ENCODE results near the gene FADS2. TPM values are rescaled to one million over a fixed set of nuclear protein-coding genes. Genes with fewer than 3 reads are reported as not detected.

FADS2 gene
- total RNA-seq, 1 experiment from 2014 or later = 19.3 TPM

DNA sequence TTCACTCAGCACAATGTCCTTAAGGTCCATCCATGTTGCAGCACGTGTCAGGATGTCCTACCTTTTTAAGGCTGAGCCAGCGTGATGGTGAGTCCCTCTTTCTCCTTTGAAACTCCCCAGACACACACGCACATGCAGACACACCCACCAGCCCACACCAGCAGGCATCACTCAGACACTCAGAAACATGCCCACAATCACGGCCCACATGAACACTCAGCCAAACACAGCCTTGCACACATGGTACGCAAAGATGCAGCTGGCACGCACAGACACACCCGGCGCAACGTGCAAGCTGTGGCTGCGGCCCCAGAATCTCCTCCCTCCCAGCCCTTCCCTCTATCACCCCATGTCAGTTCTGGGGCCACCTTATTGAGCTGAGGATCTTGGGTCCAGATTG lies 55.2 kb downstream of the FADS2 start:
- no peak for DNase-seq (ENCODE audit: extremely low read depth, low read depth)

GRCh38 chr11:61883947-61884346 lies 55.8 kb downstream of the FADS2 start:
- no peak for DNase-seq (ENCODE audit: extremely low read depth, low read depth)

- DNase-seq (ENCODE audit: extremely low read depth, low read depth) = no peak
Measured at GRCh38 chr11:61885166-61885778, 57.2 kb downstream of the FADS2 start.

GRCh38 chr11:61885784-61886580 lies 57.9 kb downstream of the FADS2 start:
- DNase-seq (ENCODE audit: extremely low read depth, low read depth) = no peak

- DNase-seq (ENCODE audit: extremely low read depth, low read depth) = no peak
Measured at GRCh38 chr11:61886643-61887042, 58.5 kb downstream of the FADS2 start.

DNA sequence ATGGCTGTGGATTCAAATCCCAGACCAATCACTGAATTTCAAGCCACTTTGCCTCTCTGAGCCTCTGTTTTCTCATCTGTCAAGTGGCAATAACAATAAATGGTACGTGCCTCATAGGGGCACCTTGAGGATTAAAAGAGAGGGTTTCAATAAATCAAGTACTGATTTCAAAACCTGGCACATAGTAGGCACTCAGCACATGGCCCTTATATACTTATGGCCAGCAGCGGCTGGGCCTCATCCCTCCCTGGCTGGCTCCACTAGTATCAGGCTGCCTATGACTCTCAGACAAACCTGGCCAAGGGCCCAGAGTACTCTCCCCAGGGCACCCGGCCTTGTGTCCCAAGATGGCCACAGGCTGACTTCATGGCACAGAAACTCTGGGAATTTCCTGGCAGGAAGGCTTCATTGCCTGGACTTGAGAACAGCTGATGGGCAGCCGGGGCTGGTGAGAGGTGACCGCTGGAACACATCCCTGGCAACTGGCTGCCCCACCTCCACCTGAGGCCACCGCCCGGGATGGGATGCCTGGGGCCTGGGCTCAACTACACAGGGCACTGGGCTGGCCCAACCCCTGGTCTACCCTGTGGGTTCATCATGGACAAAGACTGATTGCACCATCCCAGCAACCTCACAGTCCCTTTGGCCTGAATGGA lies 59.9 kb downstream of the FADS2 start:
- DNase-seq (ENCODE audit: extremely low read depth, low read depth) = no peak

DNA sequence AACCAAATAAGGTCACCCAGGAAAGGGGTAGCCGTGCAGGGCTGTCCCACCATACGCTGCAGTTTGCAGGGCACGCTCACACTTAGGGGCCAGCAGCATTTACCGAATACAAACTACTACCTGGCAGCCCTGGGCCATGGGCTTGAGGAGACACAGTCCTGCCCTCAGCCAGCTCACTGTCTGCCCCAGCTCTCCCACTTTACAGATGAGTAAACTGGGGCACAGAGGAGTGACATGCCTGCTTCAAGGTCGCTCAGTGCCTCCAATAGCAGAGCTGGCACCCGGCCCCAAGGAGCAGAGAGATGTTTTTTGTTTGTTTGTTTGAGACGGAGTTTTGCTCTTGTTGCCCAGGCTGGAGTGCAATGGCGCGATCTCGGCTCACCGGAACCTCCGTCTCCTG lies 60.5 kb downstream of the FADS2 start:
- DNase-seq (ENCODE audit: extremely low read depth, low read depth) = no peak

- DNase-seq (ENCODE audit: extremely low read depth, low read depth) = no peak
Measured at GRCh38 chr11:61889831-61890230, 61.7 kb downstream of the FADS2 start.

DNA sequence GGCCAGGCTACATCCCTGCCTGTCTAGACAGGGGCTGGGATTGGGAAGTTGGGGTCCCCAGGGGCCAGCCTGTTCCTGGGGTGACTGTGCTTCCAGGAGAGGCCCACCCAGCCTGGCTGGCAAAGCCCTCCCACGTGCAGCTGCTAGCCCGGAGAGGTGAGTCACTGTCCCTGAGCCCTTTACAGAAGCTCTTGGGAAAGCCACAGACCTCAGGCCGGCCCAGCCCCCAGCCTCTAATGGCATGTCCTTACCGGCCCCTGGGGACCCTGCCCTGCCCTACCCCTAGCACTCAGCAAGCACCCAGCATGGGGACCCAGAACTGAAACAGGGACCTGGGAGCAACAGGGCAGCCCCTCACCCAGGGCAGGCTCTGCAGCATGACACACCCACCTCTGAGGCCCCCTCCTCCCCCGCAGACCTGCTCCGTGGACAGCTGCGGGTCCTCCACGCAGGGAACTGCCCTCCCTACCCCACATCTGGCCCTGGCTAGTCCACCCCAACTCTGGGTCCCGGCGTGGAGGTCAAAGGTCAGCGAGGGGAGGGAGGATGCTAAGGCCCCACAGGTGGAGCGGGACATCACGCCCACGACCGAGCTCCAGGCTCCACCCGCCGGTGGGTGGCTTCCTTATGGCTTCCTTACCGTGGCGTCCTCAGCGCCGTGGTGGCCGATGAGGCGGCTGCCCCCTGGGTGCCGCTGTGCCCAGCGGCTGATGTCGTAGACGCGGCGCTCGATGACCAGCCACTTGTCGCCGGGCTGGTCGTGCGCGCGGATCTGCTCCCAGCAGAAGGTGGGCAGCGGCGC lies 62.6 kb downstream of the FADS2 start:
- DNase-seq (ENCODE audit: extremely low read depth, low read depth) = no peak

GRCh38 chr11:61891331-61892084 lies 63.4 kb downstream of the FADS2 start, which contains the start of gene FADS3:
FADS3 (minus strand) TSS chr11:61891545; CDS start chr11:61891381, 164 bp downstream.
- peak; percentile 70 for DNase-seq (ENCODE audit: extremely low read depth, low read depth)

DNA sequence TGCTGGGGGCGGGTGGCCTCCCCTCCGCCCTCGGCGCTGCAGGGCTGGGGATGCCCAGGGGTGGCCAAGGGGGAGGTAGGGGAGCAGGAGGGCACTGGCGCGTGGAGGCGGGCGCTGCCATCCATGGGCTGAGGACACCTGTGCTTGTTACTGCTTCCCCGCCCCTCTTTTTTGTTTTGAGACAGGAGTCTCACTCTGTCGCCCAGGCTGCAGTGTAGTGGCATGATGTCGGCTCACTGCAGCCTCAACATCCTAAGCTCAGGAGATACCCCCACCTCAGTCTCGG lies 63.9 kb downstream of the FADS2 start:
- DNase-seq (ENCODE audit: extremely low read depth, low read depth) = no peak

DNA sequence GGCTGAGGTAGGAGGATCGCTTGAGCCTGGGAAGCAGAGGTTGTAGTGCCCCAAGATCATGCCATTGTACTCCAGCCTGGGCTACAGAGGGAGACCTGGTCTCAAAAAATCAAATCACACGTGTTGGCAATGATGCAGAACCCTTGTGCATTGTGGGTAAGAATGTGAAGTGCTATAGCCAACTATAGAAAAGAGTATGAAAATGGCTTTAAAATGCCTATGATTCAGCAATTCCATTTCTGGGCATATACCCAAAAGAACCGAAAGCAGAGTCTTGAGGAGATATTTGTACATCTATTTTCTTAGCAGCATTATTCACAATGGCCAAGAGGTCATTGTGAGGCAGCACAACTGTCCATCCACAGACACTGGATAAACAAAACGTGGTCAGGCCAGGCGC lies 65.9 kb downstream of the FADS2 start:
- DNase-seq (ENCODE audit: extremely low read depth, low read depth) = no peak

DNA sequence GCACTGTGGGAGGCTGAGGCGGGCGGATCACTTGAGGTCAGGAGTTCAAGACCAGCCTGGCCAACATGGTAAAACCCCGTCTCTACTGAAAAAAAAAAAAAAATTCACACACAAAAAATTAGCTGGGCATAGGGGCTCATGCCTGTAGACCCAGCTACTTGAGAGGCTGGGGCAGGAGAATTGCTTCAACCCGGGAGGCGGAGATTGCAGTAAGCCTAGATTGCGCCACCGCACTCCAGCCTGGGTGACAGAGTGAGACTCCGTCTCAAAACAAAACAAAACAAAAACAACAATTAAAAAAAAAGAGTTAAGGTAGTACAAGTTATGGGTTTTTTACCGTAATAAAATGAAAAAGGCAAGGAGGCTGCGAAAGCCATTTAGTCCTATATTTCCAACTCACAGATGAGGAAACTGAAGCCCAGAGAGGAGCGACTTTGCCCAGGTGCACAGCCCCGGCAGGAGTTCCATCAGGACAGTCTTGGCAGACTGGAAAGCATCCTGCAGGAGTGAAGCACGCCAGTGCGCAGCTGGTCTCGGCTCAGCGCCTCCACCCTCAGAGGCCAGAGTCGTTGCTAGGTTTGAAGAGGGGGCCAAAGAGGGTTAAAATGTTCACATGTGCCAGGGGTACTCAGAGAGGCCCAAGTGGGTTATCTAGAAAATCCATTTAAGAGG lies 67.1 kb downstream of the FADS2 start:
- no peak for DNase-seq (ENCODE audit: extremely low read depth, low read depth)

DNA sequence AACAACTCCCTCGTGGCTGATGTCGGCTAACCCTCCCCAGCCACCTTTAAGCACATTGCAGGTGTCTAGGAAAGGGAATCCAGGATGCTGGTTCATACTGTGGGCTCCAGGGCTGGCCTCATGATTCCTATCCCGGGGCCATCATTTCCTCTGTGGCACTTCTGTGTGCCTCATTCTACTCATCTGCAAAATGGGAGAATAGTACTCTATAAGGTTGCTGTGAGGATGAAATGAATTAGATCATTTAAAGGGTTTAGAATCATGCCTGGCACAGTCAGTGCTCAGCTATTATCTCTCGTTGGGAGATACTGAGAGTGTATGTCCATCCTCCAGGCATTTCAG lies 67.6 kb downstream of the FADS2 start:
- DNase-seq (ENCODE audit: extremely low read depth, low read depth) = no peak

- no peak for DNase-seq (ENCODE audit: extremely low read depth, low read depth)
Measured at GRCh38 chr11:61896665-61897386, 68.7 kb downstream of the FADS2 start.

DNA sequence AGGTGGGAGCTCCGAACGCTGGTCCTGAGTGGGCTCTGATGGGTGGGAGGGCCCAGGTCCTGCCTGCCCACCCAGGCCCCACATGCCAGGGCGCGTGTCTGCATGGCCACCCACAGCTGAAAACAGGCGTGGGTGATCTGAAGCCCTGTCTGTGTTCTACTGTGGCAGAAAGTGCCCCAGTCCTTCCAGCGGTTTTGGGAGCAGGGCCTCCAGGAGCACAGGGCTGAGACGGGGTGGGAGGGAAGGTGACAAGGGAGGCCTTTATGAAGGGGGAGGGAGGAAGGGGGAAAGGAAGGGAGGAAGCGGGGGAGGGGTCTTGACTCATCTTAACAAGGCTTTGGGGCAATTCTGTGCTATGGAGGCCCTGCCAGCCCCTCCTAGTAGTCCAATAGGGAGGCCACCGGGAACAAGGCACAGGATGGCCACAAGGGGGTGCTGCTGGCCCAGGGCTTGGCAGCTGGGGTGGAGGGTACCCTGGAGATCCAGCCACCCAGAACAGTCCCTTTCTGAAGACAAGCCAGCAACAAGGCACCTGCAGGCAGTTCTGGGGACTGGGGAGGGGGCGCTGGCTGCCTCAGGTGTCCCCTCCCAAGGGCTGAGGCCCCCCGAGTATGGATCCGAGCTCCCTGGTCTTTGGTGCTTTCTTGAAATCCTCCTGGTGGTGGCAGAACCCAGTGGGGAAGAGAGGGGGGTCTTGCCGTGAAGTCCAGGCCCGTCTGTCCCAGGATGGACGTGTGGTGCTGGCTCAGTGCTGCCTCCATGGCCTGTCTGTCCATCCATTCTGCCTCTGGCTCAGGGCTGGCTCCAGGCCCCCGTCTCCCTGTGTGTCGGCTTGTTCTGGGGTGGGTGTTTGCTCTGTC lies 69.5 kb downstream of the FADS2 start:
- DNase-seq (ENCODE audit: extremely low read depth, low read depth) = peak; percentile 50

GRCh38 chr11:61898247-61898582 lies 70.1 kb downstream of the FADS2 start:
- no peak for DNase-seq (ENCODE audit: extremely low read depth, low read depth)

- DNase-seq (ENCODE audit: extremely low read depth, low read depth) = peak; percentile 64
Measured at GRCh38 chr11:61899146-61899841, 71.2 kb downstream of the FADS2 start.
